GM19467 (cell line): Measurements from ENCODE around the gene KCNT2.

Experiments
- ATAC-seq: cut with Tn5 transposase; IDR thresholded peaks from one replicate; pipeline ENCODE4 v1.9.1; 2021; ENCODE audit warnings: mild to moderate bottlenecking, moderate library complexity; ENCODE audit not compliant: unreplicated experiment

KCNT2 gene

DNA sequence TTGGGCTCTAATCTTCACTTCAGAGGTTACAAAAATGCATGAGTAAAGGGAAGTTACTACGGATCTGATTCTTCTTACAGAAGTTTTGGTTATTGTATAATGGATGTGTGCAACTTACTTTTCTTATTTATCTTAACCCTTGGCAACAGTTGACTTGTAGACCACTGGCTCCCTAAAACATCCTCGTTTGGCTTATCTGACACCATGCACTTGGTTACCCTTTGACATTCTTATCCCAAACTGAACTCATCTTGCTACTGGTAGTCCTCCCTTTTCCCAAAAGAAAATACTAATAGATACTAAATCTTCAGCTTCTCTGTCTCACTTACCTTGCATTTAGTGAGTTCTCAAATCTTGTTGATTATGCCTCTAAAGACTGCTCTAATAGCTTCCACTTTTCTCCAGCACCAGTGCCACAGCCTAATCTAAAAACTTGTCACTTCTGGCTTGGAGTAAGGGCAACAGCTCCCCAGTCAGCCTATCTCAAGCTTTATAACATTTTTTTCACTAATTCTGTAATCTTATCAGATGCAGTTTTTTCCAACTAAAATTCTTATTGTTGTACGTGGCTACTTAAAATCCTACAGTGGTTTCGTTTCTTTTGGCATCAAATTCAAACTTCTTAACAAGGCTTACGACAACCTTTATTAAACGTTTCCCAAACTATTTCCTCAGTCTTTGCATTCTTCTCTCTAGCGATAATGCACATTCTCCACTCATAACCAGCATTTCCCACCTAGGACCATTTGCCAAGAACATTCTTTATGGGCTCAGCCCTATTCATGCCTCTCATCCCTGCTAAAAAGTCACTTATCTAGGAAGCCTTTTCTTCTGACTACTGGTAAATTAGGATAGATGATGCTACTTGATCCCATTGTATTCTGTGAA lies 204.2 kb downstream of the KCNT2 start:
- ATAC-seq: no peak

DNA sequence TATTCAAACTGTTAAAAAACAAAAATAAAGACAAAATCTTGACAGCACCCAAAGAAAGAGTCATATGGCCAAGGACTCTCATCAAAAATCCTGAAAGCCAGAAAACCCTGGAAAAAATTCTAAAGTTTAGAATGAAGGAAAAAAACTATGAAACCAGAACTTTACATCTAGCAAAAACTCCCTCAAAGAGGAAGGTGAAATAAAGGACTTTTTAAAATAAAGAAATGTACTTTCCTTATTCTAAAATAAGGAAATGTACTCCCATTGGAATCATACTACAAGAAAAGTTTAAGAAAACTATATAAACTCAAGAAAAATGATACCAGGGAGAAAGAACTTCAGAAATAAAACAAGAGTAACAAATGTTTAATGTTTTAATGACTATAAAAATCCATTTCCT lies 206.3 kb downstream of the KCNT2 start:
- ATAC-seq: no peak

DNA sequence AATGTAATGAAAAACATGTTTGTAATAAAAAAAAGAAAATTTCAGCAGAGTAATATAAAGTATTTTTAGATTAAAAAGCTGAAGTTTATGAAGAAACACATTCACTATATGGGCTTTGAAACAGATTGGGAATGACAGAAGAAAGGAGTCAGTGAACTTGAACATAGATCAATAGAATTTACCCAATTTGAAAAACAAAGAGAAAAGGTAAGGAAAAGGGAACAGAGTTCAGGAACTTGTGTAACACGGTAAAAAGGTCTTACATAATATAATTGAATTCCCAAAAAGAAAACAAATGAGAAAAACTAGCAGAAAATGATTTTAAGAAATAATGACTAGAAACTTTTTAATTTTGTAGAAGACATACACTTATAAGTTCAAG lies 206.8 kb downstream of the KCNT2 start:
- no peak for ATAC-seq

DNA sequence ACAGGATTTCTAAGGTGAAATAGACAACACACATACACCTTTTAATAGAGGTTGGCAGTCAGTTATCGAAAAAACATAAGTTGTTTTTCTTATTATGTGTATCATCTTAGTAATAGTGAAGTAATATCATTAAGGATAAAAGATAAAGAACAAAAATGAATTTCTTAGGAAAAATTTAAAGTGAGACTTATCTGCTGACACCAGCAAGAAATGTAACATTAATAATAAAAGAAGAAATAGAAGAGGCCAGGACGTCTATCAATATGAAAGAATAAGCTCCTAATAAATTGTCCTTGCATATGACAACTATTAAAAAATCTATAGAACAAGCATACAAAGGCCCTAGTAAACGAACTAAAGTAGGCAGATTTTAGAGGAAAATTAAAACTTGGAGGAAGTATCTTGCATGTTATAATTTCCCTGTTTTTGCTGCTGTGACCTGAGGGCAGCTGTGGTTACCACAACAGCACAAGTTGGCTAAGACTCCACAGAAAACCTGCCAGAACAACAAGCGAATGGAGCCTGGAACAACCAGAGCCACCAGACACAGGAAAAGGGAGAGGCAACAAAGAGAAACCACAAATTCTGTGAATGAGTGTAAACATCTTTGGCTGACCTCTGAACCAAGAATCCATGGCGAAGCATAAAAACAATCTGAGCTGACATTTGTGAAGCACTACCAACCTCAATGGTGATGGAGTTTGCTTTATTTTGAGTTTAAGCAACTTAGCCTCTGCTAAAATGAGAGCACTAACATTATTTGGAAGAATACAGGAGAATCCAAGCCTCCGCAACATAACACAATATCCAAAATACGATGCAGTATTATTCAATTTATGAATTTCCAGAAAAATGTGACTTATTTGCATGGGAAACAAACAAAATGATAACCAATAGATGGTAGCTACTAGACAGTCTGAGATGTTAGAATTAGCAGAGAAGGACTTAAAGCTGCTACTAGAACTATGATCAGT lies 207.5 kb downstream of the KCNT2 start:
- no peak for ATAC-seq

DNA sequence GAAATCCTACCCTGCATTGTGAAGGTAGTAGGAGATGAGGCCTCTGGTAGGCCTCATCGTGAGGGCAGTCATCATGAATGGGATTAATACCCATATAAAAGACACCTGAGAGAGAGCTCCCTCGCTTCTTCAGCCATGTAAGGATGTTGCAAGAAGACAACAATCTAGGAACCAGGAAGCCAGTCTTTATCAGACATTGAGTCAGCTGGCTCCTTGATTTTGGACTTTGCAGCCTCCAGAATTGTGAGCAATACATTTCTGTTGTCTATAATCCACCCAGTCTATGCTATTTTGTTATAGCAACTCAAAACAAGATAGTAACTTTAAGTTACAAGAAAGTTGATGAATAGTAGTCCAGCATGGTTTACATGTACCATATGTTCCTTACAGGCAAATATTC lies 208.5 kb downstream of the KCNT2 start:
- no peak for ATAC-seq

DNA sequence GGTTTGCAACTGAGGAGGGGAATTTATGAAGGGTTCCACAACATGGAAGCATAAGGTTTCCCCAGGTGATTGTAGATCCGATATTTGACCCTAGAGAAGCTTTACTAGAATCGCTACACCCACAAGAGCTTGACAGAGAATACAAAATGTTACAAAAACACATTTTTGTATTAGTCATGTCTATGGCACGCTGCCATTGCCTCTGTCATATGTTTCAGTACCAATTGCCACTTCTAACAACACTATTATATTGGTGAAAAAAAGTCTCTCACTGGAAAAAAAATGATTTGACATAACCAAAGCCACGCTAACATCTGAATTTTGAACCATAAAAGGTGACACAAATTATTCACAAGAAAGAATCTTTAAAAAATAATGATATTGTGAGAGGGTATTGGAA lies 214.5 kb downstream of the KCNT2 start:
- ATAC-seq: no peak

DNA sequence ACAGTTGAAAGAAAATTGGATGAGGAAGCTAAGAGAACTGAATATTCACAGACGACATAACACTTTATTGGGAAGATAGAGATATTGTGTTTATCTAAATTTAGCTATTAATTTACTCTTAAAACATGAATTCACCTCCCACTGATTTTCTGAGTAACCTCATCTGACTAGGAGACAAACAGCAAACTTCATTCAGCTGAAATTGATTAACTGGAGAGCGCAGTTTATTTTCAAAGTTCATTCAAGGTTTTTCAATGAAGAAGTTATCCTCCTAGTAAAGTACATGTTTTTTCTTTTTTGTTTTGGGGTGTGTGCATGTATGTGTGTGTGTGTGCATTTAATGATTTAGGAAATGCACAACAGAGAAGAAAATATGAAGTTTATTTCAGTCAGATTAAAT lies 215.0 kb downstream of the KCNT2 start:
- no peak for ATAC-seq

DNA sequence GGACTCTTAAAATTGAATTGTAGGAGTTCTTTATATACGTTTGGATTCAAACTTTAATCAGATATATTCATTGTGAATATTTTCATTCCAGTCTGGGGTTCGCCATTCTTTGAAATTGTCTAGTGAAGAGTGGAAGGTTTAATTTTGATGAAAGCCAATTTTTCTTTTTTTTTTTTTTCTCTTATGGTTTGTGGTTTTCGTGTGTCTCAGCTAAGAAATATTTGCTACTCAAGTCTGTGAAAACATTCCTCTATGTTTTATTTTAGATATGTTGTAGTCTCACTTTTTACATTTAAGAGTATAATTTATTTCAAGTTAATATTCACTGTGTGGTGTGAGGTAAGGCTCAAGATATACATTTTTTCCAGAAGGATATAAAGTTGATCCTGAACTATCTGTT lies 220.5 kb downstream of the KCNT2 start:
- no peak for ATAC-seq

DNA sequence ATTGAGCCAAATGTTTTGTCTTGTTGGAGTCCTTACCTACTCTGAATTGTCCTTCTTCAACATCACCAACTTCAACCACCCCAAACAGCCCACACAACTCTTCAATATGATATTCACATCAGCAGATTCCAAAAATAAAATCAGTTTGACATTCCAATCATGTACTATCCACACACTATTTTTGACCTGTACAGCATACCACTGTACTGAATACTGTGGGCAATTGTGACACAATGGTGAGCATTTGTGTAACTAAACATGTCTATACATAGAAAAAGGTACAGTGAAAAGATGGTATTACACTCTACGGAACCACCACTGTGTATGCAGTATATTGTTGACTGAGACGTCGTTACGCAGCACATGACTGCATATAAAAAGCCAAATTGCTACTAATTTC lies 223.1 kb downstream of the KCNT2 start:
- ATAC-seq: no peak

DNA sequence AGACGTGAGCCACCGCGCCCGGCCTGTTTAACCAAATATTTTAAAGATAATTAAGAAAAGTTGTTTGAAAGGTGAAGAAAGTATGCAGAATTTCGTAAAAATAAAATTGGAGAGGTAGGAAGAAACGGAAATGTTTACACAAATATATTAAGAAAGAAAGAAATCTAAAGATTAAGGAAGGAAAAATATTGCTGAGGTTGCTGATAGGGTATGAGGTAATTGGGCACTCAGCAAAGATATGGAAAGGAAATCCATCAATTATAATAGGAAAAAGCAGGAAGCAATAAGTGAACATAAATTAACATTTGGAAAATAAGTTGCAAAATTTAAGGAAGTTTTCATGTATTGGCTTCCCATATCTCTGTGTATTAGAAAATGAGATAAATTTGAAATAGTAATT lies 225.9 kb downstream of the KCNT2 start:
- no peak for ATAC-seq

DNA sequence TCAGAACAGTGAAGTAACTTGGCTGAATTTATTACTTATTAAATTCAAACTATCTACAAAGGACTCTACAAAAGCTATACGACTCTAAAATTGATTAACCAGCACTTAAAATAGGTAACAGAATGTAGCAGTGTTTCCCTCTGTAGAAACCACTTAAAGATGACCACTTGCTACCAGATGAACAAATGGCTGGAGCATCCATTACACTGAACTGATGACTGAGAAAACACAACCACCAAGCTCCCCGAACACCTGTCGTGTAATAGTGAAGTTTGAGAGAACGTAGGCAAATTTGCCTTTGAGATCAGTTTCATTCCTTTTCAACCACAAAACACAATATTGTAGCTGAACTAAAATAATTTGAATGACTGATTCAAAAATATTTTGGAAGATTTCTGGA lies 226.7 kb downstream of the KCNT2 start:
- peak; percentile 73 for ATAC-seq

DNA sequence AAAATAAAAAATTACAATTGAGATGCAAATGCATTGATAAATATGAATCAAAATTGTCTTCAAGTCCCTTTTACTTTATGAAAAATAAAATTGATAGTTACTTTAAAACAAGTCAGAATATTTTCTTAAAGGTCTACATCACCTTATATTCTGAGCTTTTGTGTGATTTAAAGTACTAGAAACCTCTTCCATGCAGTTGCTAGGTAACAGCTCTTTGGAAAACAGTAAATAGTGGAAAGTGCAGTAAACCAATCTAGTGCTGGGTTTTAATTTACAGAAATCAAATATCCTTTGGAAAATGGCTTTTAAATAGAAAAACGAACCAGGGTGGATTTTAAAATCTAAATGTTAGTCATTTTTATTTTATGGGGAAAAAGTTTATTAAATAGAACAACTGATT lies 227.9 kb downstream of the KCNT2 start:
- ATAC-seq: no peak

DNA sequence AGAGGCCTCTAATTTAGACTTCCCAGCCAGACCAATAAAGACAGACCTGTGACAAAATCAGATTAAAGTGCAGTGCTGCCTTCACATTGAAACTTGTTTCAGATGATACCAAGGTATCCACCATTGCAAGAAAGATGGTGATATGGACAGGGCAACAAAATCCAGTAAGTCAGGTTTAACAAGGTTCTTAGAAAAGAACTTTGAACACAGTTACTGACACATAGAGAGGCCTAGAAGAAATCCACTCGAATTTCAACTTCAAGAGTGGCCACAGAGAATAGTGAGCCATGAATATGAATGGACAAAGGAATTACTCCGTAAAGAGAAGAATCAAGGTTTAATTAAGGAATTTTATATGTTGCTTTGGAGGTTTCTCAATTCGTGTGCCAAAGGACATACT lies 230.4 kb downstream of the KCNT2 start:
- ATAC-seq: no peak

DNA sequence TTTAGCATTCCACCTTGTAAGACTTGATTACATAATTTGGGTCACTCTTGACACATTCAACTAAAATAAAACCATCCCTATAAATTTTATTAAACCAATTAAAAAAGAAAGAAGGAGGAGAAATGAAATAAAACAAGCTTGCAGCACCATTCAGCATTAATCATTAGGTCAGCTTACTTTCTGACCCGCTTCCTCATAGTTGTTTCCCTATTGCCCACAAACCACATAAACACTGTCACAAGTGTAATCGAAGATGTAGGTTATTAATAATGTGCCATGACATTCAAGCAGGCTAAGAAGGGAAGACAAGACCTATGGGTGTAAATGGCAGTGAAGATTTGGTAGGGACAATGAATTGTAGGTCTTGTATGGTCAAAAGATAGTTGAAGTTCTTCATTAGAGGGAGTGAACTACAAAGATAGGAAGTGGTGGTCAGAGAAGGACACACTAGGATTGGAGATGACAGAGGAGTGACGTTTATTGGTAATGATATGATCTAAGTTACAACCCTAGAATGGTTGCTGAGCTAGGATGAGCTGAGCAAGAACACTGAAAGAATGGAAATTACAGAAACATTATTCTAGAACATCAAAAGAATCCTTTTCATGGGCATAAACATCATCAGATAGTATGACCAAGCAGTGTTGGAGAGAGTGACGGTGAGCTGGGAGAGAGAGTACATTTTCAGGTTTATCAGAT lies 231.5 kb downstream of the KCNT2 start:
- no peak for ATAC-seq

DNA sequence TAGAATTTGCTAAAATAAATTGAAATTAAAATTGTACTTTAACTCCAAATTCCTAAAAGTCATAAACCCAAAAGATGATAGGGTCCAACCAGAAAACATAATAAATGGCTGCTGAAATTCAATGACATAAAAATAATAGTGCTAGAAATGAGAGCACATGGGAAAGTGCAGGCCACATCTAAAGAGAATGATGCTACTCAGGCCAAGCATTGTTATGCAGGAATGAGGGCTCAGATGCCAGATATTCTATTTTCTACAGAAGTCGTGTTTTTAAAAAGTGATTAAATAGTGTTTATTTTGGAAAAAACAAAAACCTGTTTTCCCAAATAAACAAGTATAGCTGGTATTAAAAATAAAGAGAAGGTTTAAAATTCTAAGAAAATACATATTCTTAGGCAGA lies 234.4 kb downstream of the KCNT2 start:
- ATAC-seq: no peak

DNA sequence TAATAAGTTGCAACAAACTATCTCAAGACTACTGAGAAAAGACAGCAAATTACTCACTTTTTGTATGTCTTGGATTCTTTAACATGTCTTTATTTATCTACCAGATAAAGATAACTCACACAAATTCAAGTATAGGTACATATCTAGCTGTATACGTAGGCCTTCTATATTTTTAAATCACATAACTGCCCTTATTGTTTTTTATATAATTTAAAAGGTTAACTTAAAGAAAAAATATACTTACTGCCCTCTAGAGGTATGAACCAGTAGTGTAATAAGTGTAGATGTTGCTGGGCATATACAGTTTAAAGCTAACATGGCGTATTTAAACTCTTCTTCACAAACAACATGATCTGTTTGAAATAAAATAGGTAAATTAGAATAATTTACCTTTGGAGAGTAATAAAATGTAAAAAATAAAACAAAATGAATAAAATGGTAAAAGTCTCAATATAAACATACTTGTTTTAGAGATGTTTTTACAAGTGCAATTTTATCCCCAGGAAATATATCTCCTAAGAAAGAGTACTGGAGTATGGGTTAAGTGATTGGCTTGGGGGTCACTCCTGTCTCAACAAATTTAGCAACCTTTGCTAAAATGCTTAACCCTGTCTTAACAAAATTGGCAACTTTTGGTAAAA lies 235.2 kb downstream of the KCNT2 start:
- ATAC-seq: peak; percentile 68

DNA sequence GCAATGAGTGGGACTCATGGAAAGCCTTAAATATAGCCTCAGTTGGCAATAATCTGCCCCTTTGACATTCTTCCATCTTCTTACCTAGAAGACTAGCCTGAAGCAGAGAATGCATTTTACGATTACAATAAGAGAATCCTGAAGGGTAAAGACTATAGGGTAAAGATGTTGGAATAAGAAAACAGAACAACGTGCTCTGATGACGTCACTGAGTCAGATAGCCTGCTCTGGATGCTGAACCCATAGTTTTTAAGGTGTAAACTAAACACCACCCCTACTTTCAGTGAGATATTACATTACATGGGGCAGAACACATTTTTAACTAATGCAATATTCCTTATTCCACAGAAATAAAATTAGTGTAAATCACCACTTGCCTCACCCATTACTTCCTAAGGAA lies 240.4 kb downstream of the KCNT2 start:
- no peak for ATAC-seq

DNA sequence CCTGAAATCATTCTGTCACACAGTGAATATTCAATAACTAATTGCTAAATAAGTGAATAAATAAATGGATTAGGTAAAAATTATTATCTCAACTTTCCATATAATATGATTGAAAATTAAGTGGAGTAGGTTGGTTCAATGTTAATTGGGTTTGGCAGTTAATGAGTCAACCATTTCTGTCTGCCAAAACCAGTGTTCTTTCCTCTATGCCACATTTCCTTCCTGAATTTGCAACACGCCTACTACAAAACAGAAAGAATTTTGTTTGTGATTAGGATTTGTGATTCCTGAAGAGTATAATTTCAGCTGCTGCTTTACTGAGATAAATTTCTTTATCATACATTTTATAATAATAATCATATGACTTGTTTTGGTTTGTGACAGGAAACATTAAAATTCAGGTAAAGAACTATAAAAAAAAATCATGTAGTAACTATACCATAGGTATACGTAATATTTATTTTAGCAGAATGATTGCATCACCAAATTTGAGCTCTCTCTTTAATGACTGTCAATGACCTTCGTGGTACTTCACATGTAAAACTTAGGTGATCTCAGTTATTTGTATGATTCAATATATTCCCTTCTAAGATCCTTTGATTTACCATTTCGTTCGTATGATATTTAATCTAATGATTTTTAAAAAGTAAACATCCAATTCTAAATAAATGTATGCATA lies 241.3 kb downstream of the KCNT2 start:
- no peak for ATAC-seq

DNA sequence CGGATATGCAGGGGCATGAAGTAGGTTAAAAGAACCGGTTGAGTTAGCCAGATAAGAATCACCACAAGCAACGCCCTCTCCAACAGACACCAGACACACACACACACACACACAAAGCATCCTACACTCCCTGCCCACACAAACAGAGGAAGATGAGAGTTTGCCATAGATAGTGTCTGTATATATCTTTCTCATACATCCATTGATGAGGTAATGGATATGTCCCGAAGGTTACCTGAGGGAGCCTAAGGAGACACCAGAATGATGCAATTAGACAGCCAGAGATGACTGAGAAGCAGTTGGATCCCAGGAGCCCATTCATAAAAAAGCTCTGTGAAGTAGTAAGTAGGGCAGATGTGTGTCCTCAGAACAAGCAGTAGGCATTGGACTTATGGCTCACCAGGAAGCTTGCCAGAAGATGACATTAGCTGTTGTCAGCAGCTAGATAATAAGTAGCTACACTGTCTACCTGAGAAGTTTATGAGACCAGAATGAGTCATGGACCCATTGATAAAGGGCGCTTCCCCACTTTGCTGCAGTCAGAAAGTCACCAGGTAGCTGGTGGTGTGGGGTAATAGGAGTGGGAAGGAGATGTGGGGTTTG lies 247.0 kb downstream of the KCNT2 start:
- ATAC-seq: no peak

DNA sequence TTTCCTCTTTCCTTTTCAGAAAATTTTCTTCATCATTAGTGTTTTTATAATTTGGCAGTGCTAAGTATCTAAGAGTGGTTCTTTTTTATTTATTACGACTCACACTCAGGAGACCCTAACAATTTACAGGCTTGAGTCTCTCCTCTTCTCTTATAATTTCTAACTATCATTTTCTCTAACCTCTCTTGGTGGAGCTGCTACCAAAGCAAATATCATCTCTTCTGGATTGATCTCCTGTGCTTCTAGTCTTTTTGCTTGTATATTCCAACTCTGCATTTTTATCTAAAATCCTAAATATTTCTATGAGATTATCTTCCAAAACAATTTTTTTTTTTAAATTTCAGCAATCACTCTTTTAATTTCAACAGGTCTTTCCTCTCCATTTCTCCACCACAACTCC lies 250.3 kb downstream of the KCNT2 start:
- no peak for ATAC-seq
